A673 (cell line): ENCODE results near the gene TPD52L3. TPM values are rescaled to one million over a fixed set of nuclear protein-coding genes. Genes with fewer than 3 reads are reported as not detected.
A peak's percentile ranks its signal among the peaks of the same experiment; 100 is the strongest.

Source experiments
- BruUV-seq: library from RNA; stranded (reverse); fragments of 400-500 nt; replicated peaks from 2 replicates; lab custom pipeline; 2021; lab: Mats Ljungman, UMichigan
- CTCF ChIA-PET: fragments of 300-600 bp; sonication (Branson Sonifier 250); formaldehyde crosslinking; loops from one replicate; lab custom pipeline; 2022; ENCODE audit warnings: antibody characterized with exemption; lab: Charles Lee
- POLR2A ChIA-PET: fragments of 300-600 bp; sonication (Branson Sonifier 250); formaldehyde crosslinking; loops from one replicate; lab custom pipeline; 2022; ENCODE audit warnings: antibody characterized with exemption; ENCODE audit not compliant: low non-redundant PET; lab: Charles Lee
- DNase-seq: peaks from one replicate; pipeline ENCODE4 v3.0.0-alpha.2; 2015; ENCODE audit warnings: low spot score
- H3K27ac ChIP-seq: fragments of 200-600 bp; sonication (generic); 2 replicates; pipeline ENCODE4 v1.5.1; 2016; ENCODE audit warnings: mixed run types, low read depth, mild to moderate bottlenecking, mixed read lengths, antibody characterized with exemption, low read length; ENCODE audit not compliant: poor library complexity, severe bottlenecking
- H3K27me3 ChIP-seq: fragments of 200-600 bp; sonication (generic); replicated peaks from 2 replicates; pipeline ENCODE4 v1.6.1; 2017; ENCODE audit warnings: mixed run types, low read depth, mild to moderate bottlenecking, mixed read lengths, antibody characterized with exemption, low read length; ENCODE audit not compliant: insufficient read depth, poor library complexity
- H3K36me3 ChIP-seq: fragments of 200-600 bp; sonication (generic); 2 replicates; pipeline ENCODE4 v1.6.1; 2016; ENCODE audit warnings: mixed run types, mild to moderate bottlenecking, mixed read lengths, antibody characterized with exemption, low read length; ENCODE audit not compliant: insufficient read depth, poor library complexity, severe bottlenecking
- H3K4me1 ChIP-seq: fragments of 200-600 bp; sonication (generic); 2 replicates; pipeline ENCODE4 v1.6.1; 2017; ENCODE audit warnings: mixed run types, mild to moderate bottlenecking, mixed read lengths, antibody characterized with exemption, low read length; ENCODE audit not compliant: insufficient read depth, poor library complexity, severe bottlenecking
- H3K4me3 ChIP-seq: fragments of 200-600 bp; sonication (generic); 2 replicates; pipeline ENCODE4 v1.5.1; 2016; ENCODE audit warnings: low read depth, mixed run types, mild to moderate bottlenecking, mixed read lengths, low read length; ENCODE audit not compliant: poor library complexity, severe bottlenecking
- H3K9me3 ChIP-seq: fragments of 200-600 bp; sonication (generic); 2 replicates; pipeline ENCODE4 v1.6.1; 2016; ENCODE audit warnings: mixed run types, low read depth, mild to moderate bottlenecking, mixed read lengths, antibody characterized with exemption, low read length; ENCODE audit not compliant: poor library complexity, severe bottlenecking
- CTCF ChIP-seq: fragments of 300-800, 200-600 bp; sonication (generic); conservative IDR thresholded peaks from 2 replicates; pipeline ENCODE4 v1.5.1; 2017; ENCODE audit warnings: low read depth, mild to moderate bottlenecking, antibody characterized with exemption, low read length, moderate library complexity, mixed read lengths
- EZH2 ChIP-seq: fragments of 200-600 bp; sonication (generic); IDR thresholded peaks from 2 replicates; pipeline ENCODE4 v1.6.1; 2017; ENCODE audit warnings: borderline replicate concordance, low read depth, mild to moderate bottlenecking, mixed read lengths, antibody characterized with exemption, low read length; ENCODE audit not compliant: poor library complexity, severe bottlenecking
- intact Hi-C: fragments of 100-400 bp; cut with micrococcal nuclease; formaldehyde crosslinking; loops from one replicate; pipeline ENCODE4 v1.10.0; 2022; ENCODE audit not compliant: unreplicated experiment
- total RNA-seq: library from RNA; stranded (reverse); gene quantifications from 2 replicates; pipeline ENCODE4 v1.2.3, GENCODE V29; 2021

The TPD52L3 gene
- total RNA-seq, 1 experiment from 2014 or later, result not detected

GRCh38 chr9:6351737-6352136 lies 23.6 kb downstream of the TPD52L3 start:
- Histone ChIP-seq H3K27me3 (peaks cover 38% of the 10 kb centered on the region), H3K4me1 (no peaks in the 10 kb centered on the region), H3K27ac (no peak overlapping the region), H3K9me3 (no peaks in the 10 kb centered on the region), H3K4me3 (no peak overlapping the region), H3K36me3 (no peaks in the 10 kb centered on the region)
- no TSS peak for BruUV-seq
- no peak for TF ChIP-seq EZH2
- TF ChIP-seq CTCF, result no peak
- ChIA-PET CTCF (no interaction called here), POLR2A (no interaction called here)
- intact Hi-C loops, result no loop called here
- DNase-seq, result no peak

- TF ChIP-seq EZH2 (no peak), CTCF (peak; percentile 77)
- POLR2A ChIA-PET, result interaction anchor here (0.7 kb wide), 1 partner anchor 62 kb away, joined by 5 read pairs; no protein-coding TSS in a partner anchor
- no peaks in the 10 kb centered on the region for H3K4me1 ChIP-seq
- H3K27me3 ChIP-seq, result peaks cover 34% of the 10 kb centered on the region
- H3K36me3 ChIP-seq, result no peaks in the 10 kb centered on the region
- intact Hi-C loops, result loop anchor here (1.0 to 2.0 kb wide), 2 partner anchors 214 to 313 kb away; no protein-coding TSS in a partner anchor
- H3K4me3 ChIP-seq, result no peak overlapping the region
- no peak overlapping the region for H3K27ac ChIP-seq
- DNase-seq, result peak; percentile 71
- H3K9me3 ChIP-seq, result no peaks in the 10 kb centered on the region
- CTCF ChIA-PET, result interaction anchor here (1.0 kb wide), 1 partner anchor 214 kb away, joined by 3 read pairs; no protein-coding TSS in a partner anchor
- BruUV-seq, result no TSS peak
These were observed 26.0 kb downstream of the TPD52L3 start for GRCh38 chr9:6354072-6354686.

GRCh38 chr9:6355728-6356127 lies 27.6 kb downstream of the TPD52L3 start:
- POLR2A ChIA-PET, result no interaction called here
- H3K4me3 ChIP-seq, result no peak overlapping the region
- H3K36me3 ChIP-seq, result no peaks in the 10 kb centered on the region
- CTCF ChIA-PET, result no interaction called here
- no peak for DNase-seq
- TF ChIP-seq CTCF, result no peak
- no peak for TF ChIP-seq EZH2
- no TSS peak for BruUV-seq
- no peak overlapping the region for H3K27ac ChIP-seq
- no peaks in the 10 kb centered on the region for H3K9me3 ChIP-seq
- H3K27me3 ChIP-seq, result peaks cover 23% of the 10 kb centered on the region
- intact Hi-C loops, result loop anchor here (2.0 kb wide), 1 partner anchor 311 kb away; no protein-coding TSS in a partner anchor
- H3K4me1 ChIP-seq, result no peaks in the 10 kb centered on the region
